CD4-positive, alpha-beta T cell treated with Interleukin-10 for 1 hour (primary cell): Measurements from ENCODE around the gene TMEM14B.
A peak's percentile ranks its signal among the peaks of the same experiment; 100 is the strongest.
"Not testable (repeated sequence)": the region's sequence is repeated elsewhere in the genome, so short reads cannot be mapped to it uniquely, and the experiment has no call there.

ENCODE experiments used
- DNase-seq: peaks from one replicate; pipeline ENCODE4 v3.0.0-alpha.2; 2020

TMEM14B gene

GRCh38 chr6:10749734-10750133 is 2.1 kb downstream of the TMEM14B start:
- no peak for DNase-seq

GRCh38 chr6:10750568-10750967 is 3.0 kb downstream of the TMEM14B start:
- not testable (repeated sequence) for DNase-seq

GRCh38 chr6:10751757-10752156 is 4.2 kb downstream of the TMEM14B start:
- DNase-seq: peak; percentile 36

DNA sequence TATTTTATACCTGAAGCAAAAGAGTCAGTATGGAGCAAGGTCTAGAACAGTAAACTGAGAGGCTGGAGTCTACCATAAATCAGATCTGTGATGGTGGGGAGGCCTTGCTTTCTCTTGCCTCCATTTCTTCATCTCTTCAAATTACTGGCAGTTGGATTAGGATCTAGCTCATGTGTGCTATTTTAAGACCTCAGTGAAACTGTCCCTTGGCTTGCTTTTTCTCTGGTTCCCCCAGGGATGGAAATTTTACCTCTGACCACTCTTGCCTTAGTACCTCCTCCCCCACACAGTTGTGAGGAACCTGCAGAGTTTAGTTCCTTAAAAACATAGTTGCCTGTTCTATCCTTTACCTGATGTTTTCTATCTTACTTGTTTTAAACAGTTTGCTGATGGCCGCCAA is 8.5 kb downstream of the TMEM14B start:
- DNase-seq: no peak

GRCh38 chr6:10759312-10759839 is 11.8 kb downstream of the TMEM14B start:
- DNase-seq: peak; percentile 41

DNA sequence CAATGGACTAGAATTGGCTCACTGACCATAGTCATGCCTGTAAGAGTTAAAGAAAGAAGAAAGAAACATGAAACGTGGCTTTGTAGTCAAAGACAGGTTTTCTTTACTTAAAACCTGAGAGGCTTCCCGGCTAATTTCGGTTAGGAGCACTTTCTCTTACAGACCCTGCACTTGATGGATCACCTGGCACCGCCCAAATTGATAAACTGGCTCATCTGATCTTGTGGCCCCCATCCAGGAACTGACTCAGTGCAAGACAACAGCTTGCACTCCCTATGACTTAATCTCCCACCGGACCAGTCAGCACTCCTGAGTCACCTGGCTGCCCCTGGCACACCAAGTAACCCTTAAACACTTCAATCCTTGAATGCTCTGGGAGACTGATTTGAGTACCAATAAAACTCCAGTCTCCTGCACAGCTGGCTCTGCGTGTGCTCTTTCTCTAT is 12.3 kb downstream of the TMEM14B start:
- no peak for DNase-seq

GRCh38 chr6:10763006-10763405 is 15.4 kb downstream of the TMEM14B start:
- no peak for DNase-seq

DNA sequence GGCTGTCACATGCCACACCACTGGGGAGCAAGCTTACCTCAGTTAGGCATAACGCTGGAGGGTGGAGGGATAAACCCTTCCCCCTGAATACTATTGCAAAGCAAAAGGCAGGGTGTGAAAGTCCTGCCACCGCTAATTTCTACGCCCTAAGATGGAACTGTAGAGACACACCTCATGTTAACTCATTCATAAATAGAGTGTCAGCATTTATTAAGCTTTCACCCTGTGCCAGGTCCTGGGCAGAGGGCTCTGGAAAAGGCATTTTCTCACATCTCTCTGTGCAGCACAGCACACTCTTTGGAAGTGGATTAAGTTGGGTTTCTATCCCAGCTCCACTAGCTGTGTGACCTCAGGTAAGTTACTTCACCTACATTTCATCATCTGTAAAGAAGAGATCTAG is 21.8 kb downstream of the TMEM14B start:
- DNase-seq: no peak

- DNase-seq: no peak
Measured at GRCh38 chr6:10771371-10771894, 23.8 kb downstream of the TMEM14B start.

GRCh38 chr6:10778230-10778629 is 30.6 kb downstream of the TMEM14B start:
- no peak for DNase-seq

DNA sequence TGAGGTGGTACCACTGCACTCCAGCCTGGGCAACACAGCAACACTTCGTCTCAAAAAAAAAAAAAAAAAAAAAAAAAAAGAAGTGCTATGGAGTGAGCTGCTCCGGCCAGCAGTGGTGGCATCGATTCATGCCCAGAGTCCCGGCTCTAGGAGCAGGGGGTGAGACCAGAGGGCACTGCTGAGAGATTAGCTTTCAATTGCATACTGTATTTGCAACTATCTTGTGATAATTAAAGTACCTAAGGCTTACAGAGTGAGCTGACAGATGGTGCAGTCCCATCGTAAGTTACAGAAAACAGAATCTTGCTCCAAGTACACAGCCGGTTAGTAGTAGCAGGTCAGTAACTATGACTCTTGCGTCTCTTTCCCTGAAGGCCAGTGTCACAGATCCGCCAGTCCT is 31.5 kb downstream of the TMEM14B start:
- DNase-seq: no peak

DNA sequence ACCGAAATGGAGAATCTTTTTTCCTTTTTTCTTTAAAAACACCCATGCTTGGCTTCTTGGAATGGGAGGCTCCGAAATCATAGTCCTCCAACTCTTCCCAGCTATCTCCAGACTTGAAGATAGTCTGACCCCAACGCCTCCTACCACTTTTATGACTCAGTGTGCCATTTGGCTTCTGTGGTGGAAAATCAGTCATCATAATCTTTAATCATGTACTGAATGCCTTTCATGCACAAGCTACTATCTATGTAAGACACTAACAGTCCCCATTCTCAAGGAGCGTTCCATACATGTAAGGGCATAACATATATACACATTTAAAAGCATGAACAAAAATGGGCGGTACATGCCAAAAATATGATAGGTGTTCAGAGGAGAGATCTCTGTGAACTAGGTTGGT is 44.1 kb downstream of the TMEM14B start:
- DNase-seq: no peak

DNA sequence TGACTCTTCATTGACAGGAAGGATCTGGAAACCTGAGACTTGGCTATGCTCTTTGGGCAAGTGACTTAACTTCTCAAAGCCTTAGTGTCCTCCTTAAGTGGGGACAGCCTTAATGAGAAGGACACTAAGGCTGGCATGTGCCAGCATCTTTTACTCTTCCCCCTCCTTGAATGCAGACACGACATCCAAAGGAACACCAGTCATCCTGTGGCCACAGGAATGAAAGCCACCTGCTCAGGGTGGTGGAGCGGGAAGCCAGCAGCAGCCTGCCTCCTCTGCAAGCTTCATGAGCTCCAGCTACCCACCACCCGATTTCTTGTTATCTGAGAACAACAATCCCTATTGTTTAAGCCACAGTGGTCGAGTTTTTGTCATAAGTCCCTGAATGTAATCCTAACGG is 44.5 kb downstream of the TMEM14B start:
- DNase-seq: no peak

DNA sequence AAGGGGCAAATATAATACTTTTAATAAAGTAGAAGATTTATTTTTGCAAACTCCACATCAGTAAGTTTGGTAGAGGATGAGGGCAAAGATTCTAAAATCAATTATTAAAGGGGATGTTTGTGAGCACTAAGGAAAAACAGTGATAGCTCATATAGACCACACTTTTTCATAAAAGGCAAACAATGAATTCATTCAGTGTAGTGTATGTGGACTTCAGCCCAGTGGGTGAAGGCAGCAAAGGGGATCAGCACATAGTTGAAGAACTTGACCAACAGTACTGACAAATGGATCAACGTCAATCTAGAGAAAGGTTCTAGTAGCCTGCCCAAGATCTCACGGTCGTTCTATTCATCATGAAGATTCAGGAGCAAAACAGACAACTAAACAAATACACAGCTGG is 45.4 kb downstream of the TMEM14B start:
- no peak for DNase-seq

DNA sequence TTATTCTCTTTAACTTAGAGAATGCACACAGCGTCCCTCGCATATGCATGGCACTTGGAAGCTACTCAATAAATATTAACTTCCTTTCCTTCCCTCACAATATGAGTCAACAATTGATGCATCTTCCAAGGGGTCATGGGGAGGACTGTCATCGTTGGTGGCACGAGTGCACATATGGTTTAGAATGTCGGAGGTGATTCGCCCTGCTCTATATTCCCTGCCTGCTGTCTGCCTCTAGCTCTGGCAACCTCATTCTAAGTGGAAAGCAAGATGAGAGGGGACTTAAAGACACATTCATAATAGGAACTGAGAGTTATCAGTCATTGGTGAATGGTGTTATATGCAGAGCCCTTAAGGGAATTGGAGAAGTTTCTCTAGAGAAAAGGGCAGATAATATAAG is 46.1 kb downstream of the TMEM14B start:
- no peak for DNase-seq

DNA sequence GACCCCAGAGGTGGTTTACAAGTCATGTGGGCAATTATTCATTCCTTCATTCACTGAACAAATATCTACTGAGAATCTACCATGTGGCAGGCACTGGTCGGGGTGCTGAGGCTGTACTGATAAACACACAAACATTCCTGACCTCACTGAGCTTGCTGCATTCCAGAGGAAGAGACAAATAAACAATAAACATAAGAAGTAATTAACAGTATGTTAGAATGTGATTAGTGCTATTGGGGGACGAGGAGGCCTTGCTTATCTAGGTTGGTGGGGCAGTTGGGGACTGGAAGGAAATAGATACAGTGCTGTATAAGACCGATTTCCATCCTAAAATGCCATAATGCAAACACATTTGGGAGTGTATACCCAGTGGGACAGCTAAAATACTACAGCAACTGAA is 46.6 kb downstream of the TMEM14B start:
- no peak for DNase-seq

GRCh38 chr6:10800810-10801209 is 53.2 kb downstream of the TMEM14B start:
- no peak for DNase-seq

GRCh38 chr6:10801224-10801848 is 53.7 kb downstream of the TMEM14B start:
- peak; percentile 70 for DNase-seq
